Measurements from ENCODE around the gene EGF. TPM values are rescaled to one million over a fixed set of nuclear protein-coding genes. Genes with fewer than 3 reads are reported as not detected.

Gene EGF
- total RNA-seq, 3 donors from 2014 or later, result 12.5 to 15.5 TPM; not detected in 1

DNA sequence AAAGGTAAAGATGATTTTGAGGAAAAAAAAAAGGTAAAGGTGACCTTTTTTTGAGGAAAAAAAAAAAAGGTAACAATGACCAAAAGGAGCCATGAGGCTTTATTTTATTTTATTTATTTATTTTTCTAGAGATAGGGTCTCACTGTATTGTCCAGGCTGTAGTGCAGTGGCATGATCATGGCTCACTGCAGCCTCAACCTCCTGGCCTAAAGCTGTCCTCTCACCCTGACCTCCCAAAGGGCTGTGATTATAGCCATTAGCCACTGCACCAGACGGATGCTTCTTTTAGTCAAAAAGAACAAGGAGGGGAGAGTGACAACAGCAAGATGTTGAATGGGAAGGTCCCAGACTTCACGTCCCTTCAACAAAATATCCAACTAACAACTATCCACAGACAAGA is 34.3 kb upstream of the EGF start:
- no peaks in the 10 kb centered on the region for H3K4me1 ChIP-seq
- no peaks in the 10 kb centered on the region for H3K9me3 ChIP-seq
- no peak overlapping the region for H3K27ac ChIP-seq
- H3K36me3 ChIP-seq, result no peaks in the 10 kb centered on the region
- TF ChIP-seq, protein P1, sequence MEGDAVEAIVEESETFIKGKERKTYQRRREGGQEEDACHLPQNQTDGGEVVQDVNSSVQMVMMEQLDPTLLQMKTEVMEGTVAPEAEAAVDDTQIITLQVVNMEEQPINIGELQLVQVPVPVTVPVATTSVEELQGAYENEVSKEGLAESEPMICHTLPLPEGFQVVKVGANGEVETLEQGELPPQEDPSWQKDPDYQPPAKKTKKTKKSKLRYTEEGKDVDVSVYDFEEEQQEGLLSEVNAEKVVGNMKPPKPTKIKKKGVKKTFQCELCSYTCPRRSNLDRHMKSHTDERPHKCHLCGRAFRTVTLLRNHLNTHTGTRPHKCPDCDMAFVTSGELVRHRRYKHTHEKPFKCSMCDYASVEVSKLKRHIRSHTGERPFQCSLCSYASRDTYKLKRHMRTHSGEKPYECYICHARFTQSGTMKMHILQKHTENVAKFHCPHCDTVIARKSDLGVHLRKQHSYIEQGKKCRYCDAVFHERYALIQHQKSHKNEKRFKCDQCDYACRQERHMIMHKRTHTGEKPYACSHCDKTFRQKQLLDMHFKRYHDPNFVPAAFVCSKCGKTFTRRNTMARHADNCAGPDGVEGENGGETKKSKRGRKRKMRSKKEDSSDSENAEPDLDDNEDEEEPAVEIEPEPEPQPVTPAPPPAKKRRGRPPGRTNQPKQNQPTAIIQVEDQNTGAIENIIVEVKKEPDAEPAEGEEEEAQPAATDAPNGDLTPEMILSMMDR (IDR thresholded peaks at IDR 0.05), result no peak
- no peak for TF ChIP-seq POLR2AphosphoS5 (IDR thresholded peaks at IDR 0.05)
- no peak for TF ChIP-seq POLR2A (IDR thresholded peaks at IDR 0.05)
- intact Hi-C loops (cut with DNase I; ENCODE audit: low total_unique reads), result no loop called here
- H3K4me3 ChIP-seq, result no peak overlapping the region
- no peaks in the 10 kb centered on the region for H3K27me3 ChIP-seq
- no peak for DNase-seq (ENCODE audit: low spot score in 2 of 2)

DNA sequence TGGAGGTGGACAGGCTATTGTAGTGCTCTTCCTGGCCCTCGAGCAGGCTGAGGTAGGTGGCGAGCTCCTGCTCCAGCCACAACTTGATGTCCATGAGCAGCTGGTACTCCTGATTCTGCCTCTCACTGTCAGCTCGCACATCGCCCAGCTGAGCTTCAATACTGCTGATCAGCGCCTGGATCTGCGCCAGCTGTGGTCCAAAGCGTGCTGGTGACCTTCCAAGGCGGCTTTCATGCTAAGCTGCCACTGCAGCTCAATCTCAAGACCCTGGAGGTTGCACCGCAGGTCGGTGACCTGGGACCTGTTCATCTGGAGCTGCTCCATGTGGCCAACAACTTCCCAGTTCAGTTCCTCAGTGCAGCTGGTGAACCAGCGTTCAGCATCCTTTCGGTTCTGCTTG is 33.6 kb upstream of the EGF start:
- intact Hi-C loops (cut with DNase I; ENCODE audit: low total_unique reads), result no loop called here

DNA sequence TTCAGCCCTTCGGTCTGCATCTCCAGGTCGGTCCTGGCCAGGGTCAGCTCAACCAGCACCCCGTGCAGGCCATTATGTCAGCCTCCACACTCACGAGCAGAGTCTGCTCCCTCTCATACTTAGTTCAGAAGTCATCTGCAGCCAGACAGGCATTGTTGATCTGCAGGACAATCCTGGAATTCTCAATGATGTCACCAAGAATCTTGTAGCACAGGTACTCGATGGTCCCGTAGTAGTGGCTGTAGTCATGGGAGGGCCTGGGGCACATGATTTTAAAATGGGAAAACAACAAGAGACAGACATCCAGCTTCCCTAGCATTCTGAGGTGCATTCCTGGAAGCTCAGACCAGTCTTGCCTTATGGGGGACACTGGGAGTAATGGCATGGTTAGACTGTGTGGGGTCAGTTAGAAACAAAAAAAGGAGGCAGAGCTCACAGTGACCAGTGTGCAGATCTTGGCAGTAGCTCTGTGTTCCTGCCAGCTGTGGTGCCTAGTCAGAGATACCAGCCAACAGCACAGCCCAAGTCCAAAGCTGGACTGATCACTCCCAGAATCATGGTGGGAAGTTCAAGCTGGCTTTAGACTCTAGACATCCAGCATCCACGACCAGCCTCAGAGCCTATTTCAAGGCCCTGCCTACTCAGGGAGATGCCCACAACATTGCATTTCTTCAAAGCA is 32.9 kb upstream of the EGF start:
- H3K4me3 ChIP-seq, result no peak overlapping the region
- H3K9me3 ChIP-seq, result no peaks in the 10 kb centered on the region
- no peaks in the 10 kb centered on the region for H3K27me3 ChIP-seq
- no peaks in the 10 kb centered on the region for H3K36me3 ChIP-seq
- intact Hi-C loops (cut with DNase I; ENCODE audit: low total_unique reads), result no loop called here
- H3K4me1 ChIP-seq, result no peaks in the 10 kb centered on the region
- no peak for DNase-seq (ENCODE audit: low spot score in 2 of 2)
- H3K27ac ChIP-seq, result no peak overlapping the region
- TF ChIP-seq POLR2A (IDR thresholded peaks at IDR 0.05), result no peak
- TF ChIP-seq POLR2AphosphoS5 (IDR thresholded peaks at IDR 0.05), result no peak
- TF ChIP-seq, protein P1 (IDR thresholded peaks at IDR 0.05), result no peak

More for the DNA sequence above, 33.6 kb upstream of the EGF start:
- no peak for DNase-seq (ENCODE audit: low spot score in 2 of 2)
- Histone ChIP-seq H3K27me3 (no peaks in the 10 kb centered on the region), H3K9me3 (no peaks in the 10 kb centered on the region), H3K4me3 (no peak overlapping the region), H3K27ac (no peak overlapping the region), H3K36me3 (no peaks in the 10 kb centered on the region), H3K4me1 (no peaks in the 10 kb centered on the region)
- no peak for TF ChIP-seq POLR2AphosphoS5 (IDR thresholded peaks at IDR 0.05)
- TF ChIP-seq, protein P1 (IDR thresholded peaks at IDR 0.05), result no peak
- TF ChIP-seq POLR2A (IDR thresholded peaks at IDR 0.05), result no peak

DNA sequence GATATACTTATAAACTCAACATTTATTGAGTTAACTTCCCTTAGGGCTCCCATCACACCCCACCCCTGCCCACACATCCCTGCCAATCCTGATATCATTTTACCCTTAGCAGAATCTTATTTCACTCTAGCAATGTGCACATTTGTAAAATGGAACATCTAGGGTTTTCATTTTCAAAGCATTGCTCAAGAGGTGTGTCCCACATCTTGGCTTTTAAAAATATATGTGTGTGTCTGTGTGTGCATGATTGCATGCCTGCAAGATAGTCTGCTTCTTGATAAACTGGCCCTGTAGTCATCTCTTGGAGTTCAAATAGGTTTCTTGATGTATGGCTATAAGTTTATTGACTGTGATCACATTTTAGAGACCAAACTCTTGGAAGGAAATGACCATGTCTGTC is 26.4 kb upstream of the EGF start:
- H3K27ac ChIP-seq, result no peak overlapping the region
- TF ChIP-seq POLR2A (IDR thresholded peaks at IDR 0.05) (no peak), POLR2AphosphoS5 (IDR thresholded peaks at IDR 0.05) (no peak)
- TF ChIP-seq, protein P1 (IDR thresholded peaks at IDR 0.05), result no peak
- no peak for DNase-seq (ENCODE audit: low spot score in 2 of 2)
- H3K4me1 ChIP-seq, result no peaks in the 10 kb centered on the region
- intact Hi-C loops (cut with DNase I; ENCODE audit: low total_unique reads), result no loop called here
- no peak overlapping the region for H3K4me3 ChIP-seq
- no peaks in the 10 kb centered on the region for H3K27me3 ChIP-seq
- no peaks in the 10 kb centered on the region for H3K36me3 ChIP-seq
- H3K9me3 ChIP-seq, result no peaks in the 10 kb centered on the region

DNA sequence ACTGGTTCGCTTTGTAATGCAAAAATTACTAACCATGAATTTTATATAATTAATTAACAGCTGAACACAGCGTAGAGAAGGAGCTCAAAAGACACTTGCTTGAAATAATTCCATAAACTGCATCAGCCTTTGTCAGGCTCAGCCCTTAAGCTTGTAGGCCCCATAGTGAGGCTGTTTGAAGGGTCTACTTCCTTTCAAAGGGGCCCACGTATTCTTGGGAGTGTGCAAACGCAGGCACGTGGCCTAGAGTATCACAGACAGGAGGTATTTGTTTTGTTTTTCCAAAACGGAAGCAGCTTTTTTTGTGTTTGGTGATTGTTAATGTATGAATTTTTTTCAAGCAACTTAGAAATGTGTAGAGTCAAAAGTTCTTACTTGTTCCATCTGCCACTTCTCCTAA is 25.6 kb upstream of the EGF start:
- Histone ChIP-seq H3K4me3 (no peak overlapping the region), H3K36me3 (no peaks in the 10 kb centered on the region), H3K27me3 (no peaks in the 10 kb centered on the region), H3K4me1 (no peaks in the 10 kb centered on the region), H3K27ac (no peak overlapping the region), H3K9me3 (no peaks in the 10 kb centered on the region)
- intact Hi-C loops (cut with DNase I; ENCODE audit: low total_unique reads), result no loop called here
- TF ChIP-seq POLR2A (IDR thresholded peaks at IDR 0.05), result no peak
- TF ChIP-seq POLR2AphosphoS5 (IDR thresholded peaks at IDR 0.05), result no peak
- TF ChIP-seq, protein P1 (IDR thresholded peaks at IDR 0.05), result no peak
- no peak for DNase-seq (ENCODE audit: low spot score in 2 of 2)
